HG02588 (cell line): ENCODE measurements around the gene CFAP52.
"Not testable (repeated sequence)": the region's sequence is repeated elsewhere in the genome, so short reads cannot be mapped to it uniquely, and the experiment has no call there.

Source experiments
- ATAC-seq: cut with Tn5 transposase; IDR thresholded peaks from one replicate; pipeline ENCODE4 v1.9.1; 2021; ENCODE audit warnings: mild to moderate bottlenecking, moderate library complexity; ENCODE audit not compliant: unreplicated experiment

Gene CFAP52

GRCh38 chr17:9576521-9577372 is at the start of gene CFAP52:
TSS of gene CFAP52 (plus strand) at chr17:9576642. CDS start at chr17:9576696, 54 bp downstream.
- no peak for ATAC-seq

- no peak for ATAC-seq
Observed at GRCh38 chr17:9527788-9528187, 48.7 kb upstream of the CFAP52 start.

- ATAC-seq, result no peak
Observed at GRCh38 chr17:9529033-9529700, 47.3 kb upstream of the CFAP52 start.

- ATAC-seq, result no peak
Observed at GRCh38 chr17:9531034-9531433, 45.4 kb upstream of the CFAP52 start.

GRCh38 chr17:9532715-9533114 is 43.7 kb upstream of the CFAP52 start:
- no peak for ATAC-seq

- ATAC-seq, result no peak
Observed at GRCh38 chr17:9533441-9533840, 43.0 kb upstream of the CFAP52 start.

GRCh38 chr17:9536061-9536460 is 40.4 kb upstream of the CFAP52 start:
- no peak for ATAC-seq

GRCh38 chr17:9537177-9537776 is 39.2 kb upstream of the CFAP52 start:
- ATAC-seq, result no peak

- ATAC-seq, result no peak
Observed at GRCh38 chr17:9538626-9539025, 37.8 kb upstream of the CFAP52 start.

- no peak for ATAC-seq
Observed at GRCh38 chr17:9541718-9542117, 34.7 kb upstream of the CFAP52 start.

- no peak for ATAC-seq
Observed at GRCh38 chr17:9544221-9544620, 32.2 kb upstream of the CFAP52 start.

GRCh38 chr17:9549215-9549614 is 27.2 kb upstream of the CFAP52 start:
- ATAC-seq, result no peak

- ATAC-seq, result no peak
Observed at GRCh38 chr17:9553181-9553580, 23.3 kb upstream of the CFAP52 start.

- ATAC-seq, result no peak
Observed at GRCh38 chr17:9553596-9553995, 22.8 kb upstream of the CFAP52 start.

GRCh38 chr17:9554715-9555114 is 21.7 kb upstream of the CFAP52 start:
- ATAC-seq, result not testable (repeated sequence)

- no peak for ATAC-seq
Observed at GRCh38 chr17:9557161-9557755, 19.2 kb upstream of the CFAP52 start.

- no peak for ATAC-seq
Observed at GRCh38 chr17:9557857-9558256, 18.6 kb upstream of the CFAP52 start.

- no peak for ATAC-seq
Observed at GRCh38 chr17:9564104-9564503, 12.3 kb upstream of the CFAP52 start.

GRCh38 chr17:9566067-9566466 is 10.4 kb upstream of the CFAP52 start:
- ATAC-seq, result no peak

- not testable (repeated sequence) for ATAC-seq
Observed at GRCh38 chr17:9566739-9567138, 9.7 kb upstream of the CFAP52 start.

- ATAC-seq, result no peak
Observed at GRCh38 chr17:9568004-9568403, 8.4 kb upstream of the CFAP52 start.
